ENCODE data around the gene CFAP45. TPM values are rescaled to one million over a fixed set of nuclear protein-coding genes. Genes with fewer than 3 reads are reported as not detected.
A peak's percentile ranks its signal among the peaks of the same experiment; 100 is the strongest.

CFAP45 gene
- total RNA-seq, 4 donors from 2014 or later = 0.97 to 3.6 (median 1.8) TPM; not detected in 1

GRCh38 chr1:159884296-159884695, 15.7 kb downstream of the CFAP45 start:
- TF ChIP-seq CTCF (IDR thresholded peaks at IDR 0.05) = no peak
- TF ChIP-seq POLR2A (IDR thresholded peaks at IDR 0.05) = no peak
- Histone ChIP-seq H3K27me3 (no peaks in the 10 kb centered on the region), H3K4me3 (no peak overlapping the region), H3K27ac (no peak overlapping the region), H3K4me1 (no peaks in the 10 kb centered on the region), H3K36me3 (no peaks in the 10 kb centered on the region), H3K9me3 (no peaks in the 10 kb centered on the region)
- DNase-seq = no peak
- intact Hi-C loops (cut with DNase I; ENCODE audit: low total_unique reads) = loop anchor here (10.0 kb wide), 1 partner anchor 79 kb away; the partner anchor contains the start of gene FCRL6

GRCh38 chr1:159883134-159883533, 16.8 kb downstream of the CFAP45 start:
- Histone ChIP-seq H3K36me3 (no peaks in the 10 kb centered on the region), H3K4me1 (no peaks in the 10 kb centered on the region), H3K4me3 (no peak overlapping the region), H3K27ac (no peak overlapping the region), H3K27me3 (no peaks in the 10 kb centered on the region), H3K9me3 (no peaks in the 10 kb centered on the region)
- no peak for DNase-seq
- TF ChIP-seq POLR2A (IDR thresholded peaks at IDR 0.05) (no peak), CTCF (IDR thresholded peaks at IDR 0.05) (no peak)
- intact Hi-C loops (cut with DNase I; ENCODE audit: low total_unique reads) = loop anchor here (10.0 kb wide), 1 partner anchor 78 kb away; the partner anchor contains the start of gene FCRL6

- TF ChIP-seq CTCF (IDR thresholded peaks at IDR 0.05) (no peak), POLR2A (IDR thresholded peaks at IDR 0.05) (no peak)
- H3K36me3 ChIP-seq = no peaks in the 10 kb centered on the region
- DNase-seq = no peak
- H3K27ac ChIP-seq = no peak overlapping the region
- H3K4me3 ChIP-seq = no peak overlapping the region
- no peaks in the 10 kb centered on the region for H3K27me3 ChIP-seq
- intact Hi-C loops (cut with DNase I; ENCODE audit: low total_unique reads) = loop anchor here (10.0 kb wide), 1 partner anchor 78 kb away; the partner anchor contains the start of gene FCRL6
- H3K4me1 ChIP-seq = no peaks in the 10 kb centered on the region
- H3K9me3 ChIP-seq = no peaks in the 10 kb centered on the region
Observed at GRCh38 chr1:159882527-159882862, 17.5 kb downstream of the CFAP45 start.

- no peaks in the 10 kb centered on the region for H3K36me3 ChIP-seq
- no peaks in the 10 kb centered on the region for H3K9me3 ChIP-seq
- TF ChIP-seq POLR2A (IDR thresholded peaks at IDR 0.05) (no peak), CTCF (IDR thresholded peaks at IDR 0.05) (no peak)
- intact Hi-C loops (cut with DNase I; ENCODE audit: low total_unique reads) = loop anchor here (10.0 kb wide), 1 partner anchor 77 kb away; the partner anchor contains the start of gene FCRL6
- DNase-seq = peak; percentile 57 to 75
- H3K4me1 ChIP-seq = no peaks in the 10 kb centered on the region
- H3K27ac ChIP-seq = no peak overlapping the region
- H3K4me3 ChIP-seq = no peak overlapping the region
- H3K27me3 ChIP-seq = no peaks in the 10 kb centered on the region
Observed at GRCh38 chr1:159881622-159882526, 18.1 kb downstream of the CFAP45 start.

- DNase-seq = no peak
- no peak overlapping the region for H3K27ac ChIP-seq
- H3K4me1 ChIP-seq = no peaks in the 10 kb centered on the region
- no peaks in the 10 kb centered on the region for H3K36me3 ChIP-seq
- H3K4me3 ChIP-seq = no peak overlapping the region
- H3K9me3 ChIP-seq = no peaks in the 10 kb centered on the region
- TF ChIP-seq CTCF (IDR thresholded peaks at IDR 0.05) (no peak), POLR2A (IDR thresholded peaks at IDR 0.05) (no peak)
- intact Hi-C loops (cut with DNase I; ENCODE audit: low total_unique reads) = loop anchor here (10.0 kb wide), 1 partner anchor 76 kb away; the partner anchor contains the start of gene FCRL6
- no peaks in the 10 kb centered on the region for H3K27me3 ChIP-seq
Observed at GRCh38 chr1:159880430-159880829, 19.5 kb downstream of the CFAP45 start.
